ENCODE results near the gene RNF130. TPM values are rescaled to one million over a fixed set of nuclear protein-coding genes. Genes with fewer than 3 reads are reported as not detected.

The RNF130 gene
- total and polyA plus RNA-seq, 9 of the 15 experiments (the other 6 are each of a cell fraction or from before 2014, with no cell fraction given), result 5.8 to 39.4 (median 27.1) TPM

DNA sequence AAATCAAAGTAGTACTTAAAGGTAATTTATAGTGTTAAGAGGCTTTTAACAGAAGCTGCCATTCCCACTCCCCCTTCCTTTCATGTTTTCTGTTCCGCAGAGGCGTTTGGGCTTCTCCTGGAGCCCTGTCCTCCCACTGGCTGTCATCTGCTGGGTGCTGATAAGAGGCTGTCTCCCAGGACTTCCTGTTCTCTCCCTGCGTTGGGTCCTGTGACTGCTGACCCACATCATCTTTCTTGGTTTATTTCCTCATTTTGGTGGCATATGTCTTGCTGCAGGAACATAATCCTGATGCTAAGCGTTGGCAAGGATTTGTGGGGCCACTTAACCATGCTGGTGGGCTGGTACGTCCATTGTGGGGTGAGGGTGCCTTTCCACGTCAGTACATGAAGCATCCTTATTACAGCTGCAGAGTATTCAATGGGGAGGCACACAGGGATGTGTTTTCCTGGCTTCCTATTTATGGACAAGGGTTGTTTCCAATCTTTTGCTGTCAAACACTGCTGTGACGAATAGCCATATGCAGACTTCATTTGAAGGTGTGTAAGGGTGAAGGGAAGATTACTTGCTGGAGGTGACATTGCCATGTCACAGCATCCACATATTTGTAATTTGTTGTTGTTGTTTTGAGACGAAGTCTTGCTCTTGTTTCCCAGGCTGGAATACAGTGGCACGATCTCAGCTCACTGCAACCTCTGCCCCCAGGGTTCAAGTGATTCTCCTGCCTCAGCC, 22.3 kb upstream of the RNF130 start (continued):
- TF ChIP-seq JUND (IDR thresholded peaks at IDR 0.05; ENCODE audit: borderline replicate concordance, low read depth, low read length) (peak; percentile 86), JUND (tag; IDR thresholded peaks at IDR 0.05; ENCODE audit: borderline replicate concordance, low read depth, low read length) (peak; percentile 75; the same call in 2 of the 3 replicates), DMBX1 (CRISPR knock-in tag; IDR thresholded peaks at IDR 0.05; ENCODE audit: borderline replicate concordance) (peak; percentile 81; the same call in 1 of the 2 replicates), ZC3H11A (IDR thresholded peaks at IDR 0.05; ENCODE audit: low read depth, low read length) (0 out of 2 replicates have a peak, but pooled peaks have one; percentile 56), RNF2 (IDR thresholded peaks at IDR 0.05) (peak; percentile 96), RFX1 (IDR thresholded peaks at IDR 0.05) (no peak), ZNF184 (CRISPR knock-in tag; IDR thresholded peaks at IDR 0.05) (no peak), LEF1 (IDR thresholded peaks at IDR 0.05) (peak; percentile 99), HMBOX1 (IDR thresholded peaks at IDR 0.05) (peak; percentile 38; the same call in 1 of the 2 replicates), RHOXF2B (CRISPR knock-in tag; conservative IDR thresholded peaks at IDR 0.05) (no peak), MTA3 (IDR thresholded peaks at IDR 0.05; ENCODE audit: borderline replicate concordance) (peak; percentile 87), ZZZ3 (IDR thresholded peaks at IDR 0.05) (no peak), FOXK1 (CRISPR knock-in tag; IDR thresholded peaks at IDR 0.05; ENCODE audit: borderline replicate concordance) (0 out of 2 replicates have a peak, but pooled peaks have one; percentile 81), ZNF778 (CRISPR knock-in tag; IDR thresholded peaks at IDR 0.05) (no peak), HMGN3 (IDR thresholded peaks at IDR 0.05; ENCODE audit: borderline replicate concordance, extremely low read depth, insufficient read length, low read depth, low read length) (no peak), EWSR1 (IDR thresholded peaks at IDR 0.05; ENCODE audit: borderline replicate concordance, low read depth, partially characterized antibody) (no peak), MAFG (tag; conservative IDR thresholded peaks at IDR 0.05) (no peak), NFIC (IDR thresholded peaks at IDR 0.05) (peak; percentile 83), ZBTB17 (CRISPR knock-in tag; IDR thresholded peaks at IDR 0.05) (peak; percentile 45; the same call in 1 of the 2 replicates), EP300 (IDR thresholded peaks at IDR 0.05; ENCODE audit: low read length) (peak; percentile 99), TEAD1 (CRISPR knock-in tag; IDR thresholded peaks at IDR 0.05) (peak in 1 of 2 experiments; percentile 75; a peak in 2 of 4 replicates), ZNF77 (CRISPR knock-in tag; IDR thresholded peaks at IDR 0.05) (no peak), ETV1 (tag; conservative IDR thresholded peaks at IDR 0.05; ENCODE audit: low read depth) (peak; percentile 98), ZNF146 (CRISPR knock-in tag; IDR thresholded peaks at IDR 0.05; ENCODE audit: unreplicated experiment) (no peak), ETS1 (conservative IDR thresholded peaks at IDR 0.05; ENCODE audit: control insufficient read depth, low read depth, low read length) (peak; percentile 86), TAF1 (IDR thresholded peaks at IDR 0.05; ENCODE audit: control insufficient read depth, extremely low read depth, insufficient read depth, low read length, severe bottlenecking) (peak; percentile 52)
- TF ChIP-seq, protein P1, sequence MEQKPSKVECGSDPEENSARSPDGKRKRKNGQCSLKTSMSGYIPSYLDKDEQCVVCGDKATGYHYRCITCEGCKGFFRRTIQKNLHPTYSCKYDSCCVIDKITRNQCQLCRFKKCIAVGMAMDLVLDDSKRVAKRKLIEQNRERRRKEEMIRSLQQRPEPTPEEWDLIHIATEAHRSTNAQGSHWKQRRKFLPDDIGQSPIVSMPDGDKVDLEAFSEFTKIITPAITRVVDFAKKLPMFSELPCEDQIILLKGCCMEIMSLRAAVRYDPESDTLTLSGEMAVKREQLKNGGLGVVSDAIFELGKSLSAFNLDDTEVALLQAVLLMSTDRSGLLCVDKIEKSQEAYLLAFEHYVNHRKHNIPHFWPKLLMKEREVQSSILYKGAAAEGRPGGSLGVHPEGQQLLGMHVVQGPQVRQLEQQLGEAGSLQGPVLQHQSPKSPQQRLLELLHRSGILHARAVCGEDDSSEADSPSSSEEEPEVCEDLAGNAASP (IDR thresholded peaks at IDR 0.05), result no peak
